HG03095 (cell line): ENCODE results near the gene RNF111.
"Not testable (repeated sequence)": the region's sequence is repeated elsewhere in the genome, so short reads cannot be mapped to it uniquely, and the experiment has no call there.

Experiments
- ATAC-seq: cut with Tn5 transposase; IDR thresholded peaks from one replicate; pipeline ENCODE4 v1.9.1; 2021; ENCODE audit warnings: moderate library complexity; ENCODE audit not compliant: unreplicated experiment

Gene RNF111

DNA sequence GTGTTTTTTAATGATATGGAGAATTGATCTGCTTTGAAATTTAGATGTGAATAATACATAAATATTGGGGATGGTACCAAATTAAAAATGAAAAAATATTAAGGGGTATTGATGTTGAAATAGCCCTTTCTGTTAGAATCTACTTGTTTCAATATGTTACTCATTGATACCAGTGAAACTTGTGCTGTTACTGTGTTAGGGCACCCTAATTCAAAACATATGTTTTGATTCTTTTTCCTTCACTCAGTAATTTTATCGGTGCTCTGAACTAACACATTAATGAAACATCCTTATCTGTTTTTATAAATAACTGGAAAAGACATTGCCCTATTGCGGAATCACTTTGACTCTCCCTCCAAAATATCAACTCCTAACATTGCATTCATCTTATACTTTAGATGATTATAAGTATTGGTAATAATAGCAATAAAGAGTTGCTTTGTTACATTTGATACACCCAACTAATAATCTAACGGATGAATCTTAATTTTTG is 65.5 kb downstream of the RNF111 start:
- ATAC-seq, result no peak

DNA sequence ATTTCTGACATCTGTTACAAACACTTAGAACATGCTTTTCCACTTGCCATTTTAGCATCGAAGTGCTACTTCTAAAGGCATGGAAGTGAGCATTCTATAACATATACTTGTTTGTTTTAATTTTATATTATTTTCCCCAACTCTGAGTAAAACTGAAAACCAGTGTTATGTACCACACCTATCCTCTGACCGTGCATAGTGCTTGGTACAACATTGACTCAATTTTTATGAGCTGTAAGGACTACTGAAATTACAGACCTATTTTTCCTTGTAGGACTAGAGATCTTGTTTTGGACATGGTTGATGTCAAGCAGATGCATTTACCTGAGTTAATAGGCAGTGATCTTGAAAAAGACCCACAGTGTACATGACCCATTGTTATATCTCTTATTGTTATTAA is 66.0 kb downstream of the RNF111 start:
- no peak for ATAC-seq

DNA sequence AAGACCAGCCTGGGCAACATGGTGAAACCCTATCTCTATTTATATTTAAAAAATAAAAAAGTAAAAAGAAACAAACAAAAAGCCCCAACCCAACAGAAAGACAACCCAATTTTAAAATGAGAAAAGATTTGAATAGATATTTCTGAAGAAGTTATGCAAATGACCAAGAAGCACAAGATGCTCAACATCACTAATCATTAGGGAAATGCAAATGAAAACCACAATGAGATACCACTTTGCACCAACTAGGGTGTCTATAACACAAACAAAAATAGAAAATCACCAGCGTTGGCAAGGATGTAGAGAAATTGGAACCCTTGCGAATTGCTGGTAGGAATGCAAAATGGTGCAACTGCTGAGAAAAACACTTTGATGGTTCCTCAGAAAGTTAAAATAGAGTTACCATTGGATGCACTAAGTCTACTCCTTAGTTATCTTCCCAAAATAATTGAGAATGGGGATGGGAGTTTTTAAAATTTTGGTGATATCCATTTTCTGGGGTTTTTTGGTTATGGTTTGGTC is 71.7 kb downstream of the RNF111 start:
- no peak for ATAC-seq

DNA sequence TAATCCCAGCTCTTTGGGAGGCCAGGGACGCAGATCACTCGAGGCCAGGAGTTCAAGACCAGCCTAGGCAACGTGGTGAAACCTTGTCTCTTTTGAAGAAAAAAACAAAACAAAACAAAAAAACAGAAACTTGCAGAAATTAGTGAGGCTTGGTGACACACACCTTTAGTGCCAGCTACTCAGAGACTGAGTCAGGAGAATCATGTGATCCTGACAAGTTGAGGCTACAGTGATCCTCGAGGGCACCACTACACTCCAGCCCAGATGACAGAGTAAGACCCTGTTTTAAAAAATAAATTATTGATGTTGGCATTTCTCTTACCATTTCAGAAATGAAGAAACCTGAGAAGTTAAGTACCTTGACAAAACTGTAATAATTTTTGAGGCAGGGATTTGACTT is 72.9 kb downstream of the RNF111 start:
- no peak for ATAC-seq

DNA sequence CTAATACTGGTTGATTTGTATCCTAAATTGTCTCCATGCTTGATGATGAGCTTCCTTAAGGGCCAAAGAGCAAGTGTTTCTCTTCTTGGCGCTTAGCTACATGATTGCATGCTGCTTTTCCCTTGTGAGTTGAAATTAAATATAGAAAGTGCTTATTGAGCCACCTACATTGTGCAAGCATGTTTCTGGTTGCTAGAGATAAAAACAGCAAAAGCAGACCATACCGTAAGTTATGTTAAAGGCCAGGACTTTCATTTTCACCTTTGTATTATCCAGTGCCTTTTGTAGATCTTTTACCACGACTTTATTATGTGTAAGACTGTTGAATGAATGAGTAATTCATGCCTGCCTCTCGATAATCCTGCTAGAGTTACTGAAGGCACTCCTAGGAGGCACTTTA is 75.6 kb downstream of the RNF111 start:
- no peak for ATAC-seq

DNA sequence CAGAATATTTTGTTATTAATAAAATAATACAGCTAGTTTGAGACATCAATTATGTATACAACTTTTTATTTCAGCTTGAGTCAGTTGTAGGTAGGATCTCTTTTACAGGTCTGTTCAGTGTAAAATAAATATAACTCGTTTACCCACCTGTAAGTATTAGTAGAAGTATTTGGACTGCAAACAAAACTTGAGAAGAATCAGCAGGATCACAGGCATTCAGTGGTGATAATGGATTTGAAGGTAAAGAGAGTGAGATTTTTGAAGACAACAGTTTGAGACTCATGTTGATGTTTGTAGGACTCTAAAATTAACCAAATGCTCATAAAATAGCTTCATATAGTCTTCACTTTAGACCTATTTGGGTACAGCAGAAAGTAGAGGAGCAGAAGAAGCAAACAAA is 82.0 kb downstream of the RNF111 start:
- no peak for ATAC-seq

DNA sequence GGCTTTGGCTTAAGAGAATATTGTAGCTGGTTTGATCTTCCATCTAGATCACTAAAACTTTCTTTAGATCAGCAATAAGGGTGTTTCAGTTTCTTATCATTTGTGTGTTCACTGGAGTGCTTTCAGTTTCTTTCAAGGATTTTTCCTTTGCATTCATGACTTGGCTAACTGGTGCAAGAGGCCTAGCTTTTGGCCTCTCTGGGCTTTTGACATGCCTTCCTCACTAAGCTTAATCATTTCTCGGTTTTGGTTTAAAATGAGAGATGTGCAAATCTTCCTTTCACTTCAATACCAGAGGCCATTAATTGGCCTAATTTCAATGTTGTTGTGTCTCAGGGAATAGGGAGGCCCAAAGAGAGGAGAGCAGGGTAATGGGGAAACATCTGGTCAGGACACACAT is 87.1 kb downstream of the RNF111 start:
- no peak for ATAC-seq

DNA sequence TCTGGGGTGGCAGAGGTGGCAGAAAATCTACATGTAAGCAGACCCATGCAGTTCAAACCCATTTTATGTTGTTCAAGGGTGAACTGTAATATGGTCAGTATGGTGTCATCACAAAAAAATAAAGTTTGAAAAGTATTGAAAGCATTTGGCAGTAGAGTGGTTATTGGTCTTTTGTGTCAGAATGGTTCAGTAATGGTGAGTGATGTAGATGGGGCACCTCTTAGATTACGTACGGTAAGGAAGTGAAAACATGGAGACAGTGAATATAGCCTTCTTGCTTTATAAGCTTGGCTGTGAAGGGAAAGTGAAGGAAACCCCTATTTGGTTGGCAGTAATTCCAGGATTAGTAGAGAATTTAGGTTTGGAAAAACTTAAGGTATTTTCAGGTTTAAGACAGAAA is 100.3 kb downstream of the RNF111 start:
- ATAC-seq, result no peak

DNA sequence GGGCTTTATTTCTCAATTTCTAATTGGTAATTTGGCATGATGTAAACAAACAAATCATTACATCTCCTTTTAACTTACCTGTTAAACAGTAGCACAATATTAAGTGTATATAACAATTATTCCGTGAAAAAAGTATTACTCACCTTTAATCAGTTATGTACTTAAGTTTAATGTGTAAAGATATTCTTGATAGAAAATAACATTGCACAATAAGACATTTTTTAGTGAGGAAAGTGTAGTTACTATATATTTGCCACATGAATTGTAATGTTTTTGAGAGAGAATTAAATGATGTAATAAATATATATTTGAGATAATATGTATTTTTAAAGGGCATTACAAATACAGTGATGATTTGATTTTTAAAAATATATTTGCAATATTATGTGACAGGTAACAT is 106.6 kb downstream of the RNF111 start:
- ATAC-seq, result no peak

DNA sequence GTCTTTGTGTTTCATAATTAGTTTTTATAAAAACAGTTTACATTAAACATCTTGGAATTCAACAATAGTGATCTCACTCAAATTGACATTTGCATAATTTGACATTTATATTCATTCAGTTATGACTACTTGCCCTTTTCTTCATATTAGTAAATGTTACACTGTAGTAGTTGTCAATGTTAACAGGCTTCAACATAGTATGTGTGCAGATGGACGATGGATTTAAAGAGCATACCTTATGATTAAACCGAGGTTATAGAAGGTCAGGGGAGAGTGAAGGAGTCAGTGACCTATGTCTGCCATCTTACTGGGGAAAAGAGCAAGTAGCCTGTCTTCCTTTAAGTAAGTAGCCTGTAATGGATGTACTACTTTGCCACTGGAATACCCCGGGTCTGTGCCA is 109.0 kb downstream of the RNF111 start:
- ATAC-seq, result no peak

DNA sequence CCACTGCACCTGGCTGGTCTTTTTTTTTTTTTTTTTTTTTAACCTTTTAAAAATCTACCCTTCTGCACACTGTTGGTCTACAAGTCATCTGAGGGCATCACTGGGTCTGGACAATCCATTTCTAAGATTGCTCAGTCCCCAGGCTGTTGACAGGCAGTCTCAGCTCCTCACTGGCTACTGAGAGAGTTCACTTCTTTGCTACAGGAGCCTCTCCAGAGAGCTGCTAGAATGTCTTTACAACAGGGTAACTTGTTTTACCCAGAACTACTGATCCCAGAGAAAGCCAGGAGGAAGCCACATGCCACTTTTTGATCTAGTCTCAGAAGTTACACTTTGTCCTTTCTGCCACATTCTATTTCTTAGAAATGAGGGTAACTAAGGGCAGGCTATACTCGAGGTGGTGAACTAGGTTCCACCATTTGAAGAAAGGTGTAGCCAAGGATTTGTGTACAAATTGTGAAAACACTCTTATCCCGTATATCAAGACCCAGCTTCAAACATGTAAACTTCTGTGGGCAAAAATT is 111.8 kb downstream of the RNF111 start:
- ATAC-seq, result no peak

DNA sequence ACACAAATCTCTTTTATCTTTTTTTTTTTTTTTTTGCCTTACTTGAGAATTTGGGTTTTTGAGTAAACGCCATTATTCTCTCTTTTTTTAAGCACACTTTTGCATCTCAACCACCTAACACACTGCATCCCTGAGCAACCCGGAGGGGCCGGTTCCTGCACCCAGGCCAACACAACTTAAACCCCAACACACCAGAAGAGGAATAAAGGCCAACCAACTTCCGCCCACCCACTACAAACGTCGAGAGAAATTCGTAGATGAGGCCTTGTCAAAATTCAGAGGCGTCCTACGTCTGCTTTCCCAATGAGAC is 117.1 kb downstream of the RNF111 start:
- ATAC-seq, result no peak

DNA sequence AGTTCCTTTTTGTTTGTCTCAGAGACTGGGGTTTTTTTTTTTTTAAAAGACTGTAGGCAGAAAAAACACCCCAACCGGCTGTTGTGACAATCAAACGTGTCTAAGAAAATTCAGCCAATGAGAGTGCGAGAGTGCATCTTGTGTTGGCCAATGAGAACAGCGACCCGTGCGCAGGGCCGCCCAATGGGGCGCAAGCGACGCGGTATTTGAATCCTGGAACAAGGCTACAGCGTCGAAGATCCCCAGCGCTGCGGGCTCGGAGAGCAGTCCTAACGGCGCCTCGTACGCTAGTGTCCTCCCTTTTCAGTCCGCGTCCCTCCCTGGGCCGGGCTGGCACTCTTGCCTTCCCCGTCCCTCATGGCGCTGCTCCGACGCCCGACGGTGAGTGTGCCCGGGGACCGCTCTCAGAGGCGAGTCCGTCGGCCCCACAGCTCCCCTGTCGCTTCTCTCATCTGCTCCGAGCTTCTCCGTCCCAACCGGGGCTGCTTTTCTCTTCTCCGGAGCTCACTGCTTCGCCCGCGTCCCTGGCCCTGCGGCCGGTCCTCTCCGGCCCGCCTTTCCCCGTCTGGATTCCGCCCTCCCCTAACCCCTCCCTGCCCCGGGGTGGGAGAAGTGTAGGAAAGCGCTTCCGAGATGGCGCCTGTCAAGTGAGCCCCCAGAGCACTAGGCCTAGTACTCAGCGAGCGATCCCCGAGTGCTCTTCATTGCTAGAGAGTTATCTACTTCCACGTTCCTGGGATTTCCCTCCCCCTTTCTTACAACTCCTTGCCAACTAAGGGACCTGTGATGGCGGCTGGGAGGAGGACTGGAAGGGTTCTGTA is 117.7 kb downstream of the RNF111 start, which contains the start of gene CCNB2:
CCNB2 (plus strand) TSS at position 235 of the 821 bp plus-strand sequence; CDS start at position 358, 123 bp downstream.
- peak; percentile 97 for ATAC-seq

DNA sequence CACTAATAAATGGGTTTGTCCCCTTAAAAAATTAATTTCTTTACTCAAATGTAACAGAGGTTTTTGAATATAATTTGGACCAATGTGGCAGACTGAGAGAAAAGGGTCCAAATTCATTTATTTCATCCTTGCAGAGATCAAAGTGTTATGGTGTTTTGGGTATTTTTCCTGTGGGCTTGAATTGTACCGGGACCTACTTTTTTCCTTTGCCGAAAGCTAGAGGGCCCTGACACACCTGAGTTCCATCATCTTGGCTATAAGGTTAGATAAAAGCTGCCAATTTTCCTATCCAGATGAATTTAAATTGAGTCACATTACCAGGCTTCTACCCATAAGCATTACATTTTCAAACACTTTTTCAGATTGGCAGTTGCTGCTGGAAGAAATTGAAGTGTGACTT is 118.4 kb downstream of the RNF111 start:
- ATAC-seq, result no peak

DNA sequence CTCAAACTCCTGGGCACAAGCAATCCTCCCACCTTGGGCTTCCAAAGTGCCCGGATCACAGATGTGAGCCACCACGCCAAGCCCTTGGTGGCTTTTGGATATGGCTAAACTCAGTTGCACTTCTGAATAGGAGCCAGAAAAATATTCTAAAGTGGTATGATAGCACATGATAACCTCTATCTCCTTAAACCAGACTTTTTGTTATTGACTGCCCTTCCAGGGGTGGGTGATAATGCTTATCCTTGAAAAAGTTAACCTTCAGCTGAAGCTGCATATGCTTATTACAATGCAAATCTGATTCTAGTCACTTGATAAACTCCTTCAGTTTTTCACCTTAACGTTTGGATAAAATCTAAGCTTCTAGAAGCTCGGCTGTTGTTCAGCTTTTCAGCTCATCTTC is 123.8 kb downstream of the RNF111 start:
- no peak for ATAC-seq

DNA sequence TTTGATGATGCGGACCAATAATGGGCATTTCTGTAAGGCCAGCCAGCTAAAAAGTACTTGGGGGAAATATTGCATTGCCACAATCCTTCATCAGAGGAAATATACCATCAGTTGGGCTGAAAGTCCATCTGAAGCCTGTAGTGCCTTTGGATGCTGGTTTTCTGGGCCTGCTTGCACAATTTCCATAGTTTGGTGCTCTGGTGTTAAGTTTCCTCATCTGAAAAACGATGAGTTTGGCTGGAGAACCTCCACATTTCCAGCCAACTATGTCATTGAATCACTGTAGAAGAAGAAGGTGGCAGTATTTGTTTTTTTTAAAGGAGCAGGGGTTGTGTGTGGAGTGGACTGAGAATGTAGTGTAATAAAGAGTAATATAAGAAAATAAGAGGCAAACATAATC is 127.6 kb downstream of the RNF111 start:
- ATAC-seq, result no peak

DNA sequence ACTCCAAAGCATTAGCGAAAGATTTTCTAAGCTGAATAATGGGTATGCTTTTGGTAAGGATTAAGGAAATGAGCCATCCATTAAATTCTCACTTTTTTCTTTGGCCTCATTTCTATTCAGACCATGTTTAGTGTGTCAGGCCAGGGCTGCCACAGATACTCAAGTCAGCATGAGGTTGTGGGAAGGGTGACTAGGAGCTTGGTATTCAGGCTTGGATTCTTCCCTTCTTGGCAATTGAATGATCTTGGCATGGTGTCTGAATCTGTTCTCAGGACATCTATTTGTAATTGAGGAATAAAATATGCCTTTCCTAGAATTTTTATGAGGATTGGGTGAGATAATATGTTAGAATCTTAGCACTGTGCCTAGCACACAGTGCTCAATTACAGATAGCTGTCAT is 128.7 kb downstream of the RNF111 start:
- ATAC-seq, result no peak

DNA sequence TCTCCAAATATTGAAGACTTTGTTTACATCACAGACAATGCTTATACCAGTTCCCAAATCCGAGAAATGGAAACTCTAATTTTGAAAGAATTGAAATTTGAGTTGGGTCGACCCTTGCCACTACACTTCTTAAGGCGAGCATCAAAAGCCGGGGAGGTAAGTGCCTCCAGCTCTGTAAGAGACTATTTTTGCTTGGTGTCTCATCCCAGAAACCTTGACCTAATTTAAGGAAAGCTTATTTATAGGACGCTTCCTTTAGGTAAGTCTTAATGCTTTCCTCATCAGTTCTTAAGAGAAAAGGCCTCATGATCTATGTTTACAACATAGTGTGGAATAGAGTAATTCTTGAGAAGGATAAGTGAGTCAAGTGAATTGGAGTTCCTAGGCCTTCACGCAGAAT is 129.3 kb downstream of the RNF111 start:
- no peak for ATAC-seq

DNA sequence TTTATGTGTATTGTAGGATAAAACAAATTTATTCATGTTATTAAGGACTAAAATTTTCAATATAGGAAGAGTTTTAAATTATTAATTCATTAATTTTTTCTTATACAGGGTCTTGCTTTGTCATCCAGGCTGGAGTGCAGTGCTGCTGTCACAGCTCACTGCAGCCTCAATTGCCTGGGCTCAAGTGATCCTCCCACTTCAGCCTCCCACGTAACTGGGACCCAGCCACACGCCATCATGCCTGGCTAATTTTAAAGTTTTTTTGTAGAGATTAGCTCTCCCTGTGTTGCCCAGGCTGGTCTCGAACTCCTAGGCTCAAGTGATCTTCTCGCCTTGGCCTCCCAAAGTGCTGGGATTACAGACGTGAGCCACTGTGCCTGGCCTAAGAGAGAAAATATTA is 132.2 kb downstream of the RNF111 start:
- ATAC-seq, result no peak

DNA sequence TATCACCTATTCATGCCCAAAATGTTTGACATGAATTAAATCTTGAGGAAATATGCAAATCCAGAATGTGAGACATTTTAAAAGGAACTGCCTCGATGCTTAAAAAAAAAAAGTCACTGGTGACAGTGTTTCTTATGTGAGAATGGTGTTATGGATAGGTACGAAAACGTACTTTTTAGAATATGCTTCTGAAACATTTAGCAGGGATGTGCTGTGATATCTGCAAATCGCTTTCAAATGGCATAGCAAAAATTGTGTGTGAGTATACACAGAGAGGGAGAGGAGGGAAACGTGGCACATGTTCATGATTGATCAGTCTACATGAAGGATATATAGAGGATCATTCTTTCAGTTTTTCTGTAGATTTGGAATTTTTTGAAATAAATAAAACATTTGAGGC is 133.5 kb downstream of the RNF111 start:
- no peak for ATAC-seq

DNA sequence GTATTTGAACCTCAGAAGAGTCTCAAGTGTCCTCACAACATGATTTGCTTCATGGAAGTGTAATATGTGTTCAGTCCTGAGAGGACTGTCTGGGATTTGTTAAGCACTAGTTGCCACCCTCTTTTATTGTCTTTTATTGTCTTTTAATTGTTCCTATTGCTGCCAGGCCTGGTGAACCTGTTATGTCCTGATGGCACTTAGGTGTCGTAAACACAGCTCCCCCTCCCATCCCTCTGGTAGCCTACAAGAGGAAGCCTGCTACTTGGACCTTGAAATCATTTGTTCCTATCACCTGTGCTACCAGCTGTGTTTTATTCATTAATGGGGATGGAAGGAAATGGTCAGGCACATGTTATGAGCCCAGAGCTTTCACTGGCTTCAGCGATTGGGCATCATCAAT is 136.8 kb downstream of the RNF111 start:
- no peak for ATAC-seq

DNA sequence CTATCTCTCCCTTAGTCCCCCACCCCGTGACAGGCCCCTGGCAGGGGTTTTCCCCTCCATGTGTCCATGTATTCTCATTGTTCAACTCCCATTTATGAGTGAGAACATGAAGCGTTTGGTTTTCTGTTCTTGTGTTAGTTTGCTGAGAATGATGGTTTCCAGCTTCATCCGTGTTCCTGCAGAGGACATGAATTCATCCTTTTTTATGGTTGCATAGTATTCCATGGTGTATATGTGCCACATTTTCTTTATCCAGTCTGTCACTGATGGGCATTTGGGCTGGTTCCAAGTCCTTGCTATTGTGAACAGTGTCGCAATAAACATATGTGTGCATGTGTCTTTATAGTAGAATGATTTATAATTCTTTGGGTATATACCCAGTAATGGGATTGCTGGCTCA is 138.2 kb downstream of the RNF111 start:
- ATAC-seq, result not testable (repeated sequence)

DNA sequence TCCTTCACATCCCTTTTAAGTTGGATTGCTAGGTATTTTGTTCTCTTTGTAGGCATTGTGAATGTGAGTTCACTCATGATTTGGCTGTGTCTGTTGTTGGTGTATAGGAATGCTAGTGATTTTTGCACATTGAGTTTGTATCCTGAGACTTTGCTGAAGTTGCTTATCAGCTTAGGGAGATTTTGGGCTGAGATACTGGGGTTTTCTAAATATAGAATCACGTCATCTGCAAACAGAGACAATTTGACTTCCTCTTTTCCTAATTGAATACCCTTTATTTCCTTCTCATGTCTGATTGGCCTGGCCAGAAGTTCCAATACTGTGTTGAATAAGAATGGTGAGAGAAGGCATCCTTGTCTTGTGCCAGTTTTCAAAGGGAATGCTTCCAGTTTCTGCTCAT is 139.8 kb downstream of the RNF111 start:
- not testable (repeated sequence) for ATAC-seq
